ENCODE measurements around the gene TMA7B.

Gene TMA7B

GRCh38 chr22:39914584-39914983 lies 45.6 kb upstream of the TMA7B start:
- Histone ChIP-seq H3K36me3 (ENCODE audit: control insufficient read depth, insufficient read depth, low read length) (no peaks in the 10 kb centered on the region), H3K9me3 (ENCODE audit: control insufficient read depth, low read length) (no peaks in the 10 kb centered on the region), H3K4me3 (ENCODE audit: low read depth, low read length) (no peak overlapping the region), H2AFZ (no peak overlapping the region), H3K27ac (no peak overlapping the region), H3K4me1 (no peaks in the 10 kb centered on the region), H3K4me2 (ENCODE audit: low read length) (no peak overlapping the region), H3K9ac (no peak overlapping the region), H3K27me3 (ENCODE audit: control insufficient read depth, insufficient read depth, low read length) (no peaks in the 10 kb centered on the region), H3K79me2 (no peaks in the 10 kb centered on the region)
- no peak for TF ChIP-seq CTCF (IDR thresholded peaks at IDR 0.05)

GRCh38 chr22:39915295-39915726 lies 44.9 kb upstream of the TMA7B start:
- Histone ChIP-seq H3K9ac (no peak overlapping the region), H3K4me1 (no peaks in the 10 kb centered on the region), H3K4me2 (ENCODE audit: low read length) (no peak overlapping the region), H3K9me3 (ENCODE audit: control insufficient read depth, low read length) (no peaks in the 10 kb centered on the region), H2AFZ (no peak overlapping the region), H3K36me3 (ENCODE audit: control insufficient read depth, insufficient read depth, low read length) (no peaks in the 10 kb centered on the region), H3K79me2 (no peaks in the 10 kb centered on the region), H3K27me3 (ENCODE audit: control insufficient read depth, insufficient read depth, low read length) (no peaks in the 10 kb centered on the region), H3K27ac (no peak overlapping the region), H3K4me3 (ENCODE audit: low read depth, low read length) (no peak overlapping the region)
- no peak for TF ChIP-seq CTCF (IDR thresholded peaks at IDR 0.05)

GRCh38 chr22:39916496-39916895 lies 43.7 kb upstream of the TMA7B start:
- Histone ChIP-seq H3K79me2 (no peaks in the 10 kb centered on the region), H3K9ac (no peak overlapping the region), H3K36me3 (ENCODE audit: control insufficient read depth, insufficient read depth, low read length) (no peaks in the 10 kb centered on the region), H2AFZ (no peak overlapping the region), H3K4me3 (ENCODE audit: low read depth, low read length) (no peak overlapping the region), H3K27me3 (ENCODE audit: control insufficient read depth, insufficient read depth, low read length) (no peaks in the 10 kb centered on the region), H3K4me2 (ENCODE audit: low read length) (no peak overlapping the region), H3K4me1 (no peaks in the 10 kb centered on the region), H3K9me3 (ENCODE audit: control insufficient read depth, low read length) (no peaks in the 10 kb centered on the region), H3K27ac (no peak overlapping the region)
- no peak for TF ChIP-seq CTCF (IDR thresholded peaks at IDR 0.05)

- Histone ChIP-seq H3K4me2 (ENCODE audit: low read length) (no peak overlapping the region), H3K36me3 (ENCODE audit: control insufficient read depth, insufficient read depth, low read length) (no peaks in the 10 kb centered on the region), H3K4me3 (ENCODE audit: low read depth, low read length) (no peak overlapping the region), H3K4me1 (no peaks in the 10 kb centered on the region), H3K9ac (no peak overlapping the region), H3K27ac (no peak overlapping the region), H2AFZ (no peak overlapping the region), H3K79me2 (no peaks in the 10 kb centered on the region), H3K27me3 (ENCODE audit: control insufficient read depth, insufficient read depth, low read length) (no peaks in the 10 kb centered on the region), H3K9me3 (ENCODE audit: control insufficient read depth, low read length) (no peaks in the 10 kb centered on the region)
- no peak for TF ChIP-seq CTCF (IDR thresholded peaks at IDR 0.05)
Observed at GRCh38 chr22:39917197-39917643, 43.0 kb upstream of the TMA7B start.

- no peak overlapping the region for H2AFZ ChIP-seq
- no peaks in the 10 kb centered on the region for H3K27me3 ChIP-seq (ENCODE audit: control insufficient read depth, insufficient read depth, low read length)
- no peaks in the 10 kb centered on the region for H3K9me3 ChIP-seq (ENCODE audit: control insufficient read depth, low read length)
- no peaks in the 10 kb centered on the region for H3K79me2 ChIP-seq
- no peak overlapping the region for H3K27ac ChIP-seq
- H3K4me3 ChIP-seq (ENCODE audit: low read depth, low read length), result no peak overlapping the region
- no peak overlapping the region for H3K9ac ChIP-seq
- no peak for TF ChIP-seq CTCF (IDR thresholded peaks at IDR 0.05)
- H3K36me3 ChIP-seq (ENCODE audit: control insufficient read depth, insufficient read depth, low read length), result no peaks in the 10 kb centered on the region
- no peak overlapping the region for H3K4me2 ChIP-seq (ENCODE audit: low read length)
- H3K4me1 ChIP-seq, result no peaks in the 10 kb centered on the region
Observed at GRCh38 chr22:39917776-39918495, 42.3 kb upstream of the TMA7B start.

Data from parathyroid adenoma (tissue), 2 donors.